GM18520 (cell line): ENCODE measurements around the gene INCA1.

Experiments
- ATAC-seq: cut with Tn5 transposase; IDR thresholded peaks from one replicate; pipeline ENCODE4 v1.9.1; 2021; ENCODE audit not compliant: unreplicated experiment

INCA1 gene

GRCh38 chr17:5014357-5014756 is 17.0 kb upstream of the INCA1 start:
- ATAC-seq = no peak

- no peak for ATAC-seq
These were observed 14.6 kb upstream of the INCA1 start for GRCh38 chr17:5011928-5012327.

- no peak for ATAC-seq
These were observed 6.0 kb upstream of the INCA1 start for GRCh38 chr17:5003214-5003867.

DNA sequence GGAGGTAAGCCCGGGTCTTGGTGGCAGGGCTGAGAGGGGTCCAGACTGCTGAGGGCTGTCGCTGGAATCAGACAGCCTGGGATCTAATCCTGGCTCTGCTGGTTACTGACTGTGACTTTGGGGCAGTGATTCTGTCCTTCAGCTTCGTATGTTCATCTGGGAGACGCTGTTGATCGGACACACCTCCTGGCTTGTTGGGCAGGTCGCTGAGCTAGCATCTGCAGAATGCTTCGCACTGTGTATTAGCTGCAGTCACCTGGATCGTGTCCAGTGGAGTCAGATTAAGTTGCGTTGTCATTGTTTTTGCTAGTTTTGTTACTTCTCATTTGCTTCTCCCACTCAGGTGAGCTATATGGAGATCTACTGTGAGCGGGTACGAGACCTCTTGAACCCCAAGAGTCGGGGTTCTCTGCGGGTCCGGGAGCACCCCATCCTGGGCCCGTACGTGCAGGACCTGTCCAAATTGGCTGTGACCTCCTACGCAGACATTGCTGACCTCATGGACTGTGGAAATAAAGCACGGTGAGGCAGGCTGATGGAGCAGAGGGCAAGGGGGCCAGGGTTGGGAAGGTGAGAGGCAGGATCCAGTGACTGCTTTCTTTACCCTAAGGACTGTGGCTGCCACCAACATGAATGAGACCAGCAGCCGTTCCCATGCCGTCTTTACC is 4.9 kb upstream of the INCA1 start:
- ATAC-seq = no peak

DNA sequence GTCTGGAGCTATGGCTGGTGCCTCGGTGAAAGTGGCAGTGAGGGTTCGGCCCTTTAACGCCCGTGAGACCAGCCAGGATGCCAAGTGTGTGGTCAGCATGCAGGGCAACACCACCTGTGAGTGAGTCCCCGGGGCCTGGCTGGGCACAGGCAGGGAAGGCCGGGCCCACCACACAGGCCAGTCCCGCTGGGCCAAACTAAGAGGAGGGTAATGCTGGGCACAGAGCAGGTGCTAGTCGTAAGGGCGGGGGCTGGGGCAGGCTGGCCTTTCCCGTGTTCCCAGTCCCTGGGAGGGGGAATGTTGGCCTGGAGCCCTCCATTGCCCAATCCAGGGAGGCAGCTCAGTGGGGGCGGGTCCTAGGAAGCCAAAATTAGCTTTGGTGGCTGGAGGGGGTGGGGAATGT is 2.9 kb upstream of the INCA1 start:
- ATAC-seq = no peak

- ATAC-seq = no peak
These were observed 2.2 kb upstream of the INCA1 start for GRCh38 chr17:4999430-5000093.

DNA sequence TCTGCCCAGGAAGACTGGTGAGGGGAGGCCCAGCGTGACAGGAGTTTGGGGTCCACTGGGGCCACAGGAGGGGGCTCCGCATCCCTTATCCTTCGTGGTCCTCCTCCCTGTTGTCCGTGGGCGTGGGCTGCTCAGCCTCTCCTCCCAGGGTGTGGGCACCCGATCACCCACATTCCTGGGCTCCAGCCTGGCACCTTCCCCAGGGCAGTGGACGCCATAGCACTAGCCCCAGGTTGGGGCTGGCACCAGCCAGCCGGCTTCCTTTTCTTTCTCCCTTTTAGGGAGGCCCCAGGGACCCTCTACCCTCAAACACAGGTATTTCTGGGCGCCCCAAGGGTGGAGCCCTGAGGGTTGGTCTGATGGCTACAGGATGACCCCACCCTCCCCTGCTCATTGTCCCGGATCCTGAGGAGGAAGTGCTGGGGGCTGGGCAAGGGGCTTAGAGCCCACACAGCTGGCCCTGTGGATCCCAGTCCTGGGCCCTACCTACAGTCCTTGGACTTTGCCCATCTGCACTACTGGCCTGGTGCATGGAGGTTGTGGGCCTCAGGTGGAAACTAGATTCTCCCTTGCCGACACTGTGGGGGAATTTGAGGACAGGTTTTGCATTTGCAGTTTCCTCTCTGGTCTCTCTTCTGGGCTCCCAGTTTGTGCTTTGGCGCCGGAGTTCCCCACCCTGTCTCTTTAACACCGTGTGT is 1.6 kb upstream of the INCA1 start:
- no peak for ATAC-seq

DNA sequence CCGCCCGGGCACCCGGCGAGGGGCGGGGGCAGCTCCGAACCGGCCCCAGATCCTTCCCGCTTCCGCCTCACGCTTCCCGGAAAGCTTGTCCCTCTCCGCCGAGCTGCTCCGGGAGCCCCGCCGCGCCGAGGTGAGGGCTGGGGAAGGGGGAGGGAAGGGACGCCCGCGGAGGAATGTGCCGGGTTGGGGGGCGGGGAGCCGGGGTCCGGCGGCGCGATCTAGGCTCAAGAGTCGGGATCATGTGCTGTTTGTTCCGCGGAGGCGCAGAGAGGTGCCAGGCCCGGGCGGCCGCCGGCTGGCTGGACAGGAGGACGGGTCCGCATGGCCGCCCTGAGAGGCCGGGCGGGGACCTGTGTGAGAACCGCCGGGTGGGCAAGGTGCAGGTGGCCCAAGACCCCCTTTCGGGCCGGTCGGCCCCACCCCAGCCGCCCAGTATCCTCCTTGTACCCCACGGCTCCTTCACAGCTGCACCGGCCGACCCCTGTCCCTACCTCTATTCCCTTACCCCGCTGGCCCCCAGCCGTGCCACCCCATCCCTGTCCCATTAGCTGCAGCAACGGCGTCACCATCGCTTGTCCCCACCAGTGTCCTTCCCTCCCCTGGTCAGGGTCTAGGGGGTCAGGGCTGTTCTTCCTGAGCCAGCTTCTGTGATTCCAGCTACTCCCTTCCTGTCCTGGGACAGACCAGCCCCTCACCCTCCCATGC is 857 bp upstream of the INCA1 start:
- ATAC-seq = no peak

DNA sequence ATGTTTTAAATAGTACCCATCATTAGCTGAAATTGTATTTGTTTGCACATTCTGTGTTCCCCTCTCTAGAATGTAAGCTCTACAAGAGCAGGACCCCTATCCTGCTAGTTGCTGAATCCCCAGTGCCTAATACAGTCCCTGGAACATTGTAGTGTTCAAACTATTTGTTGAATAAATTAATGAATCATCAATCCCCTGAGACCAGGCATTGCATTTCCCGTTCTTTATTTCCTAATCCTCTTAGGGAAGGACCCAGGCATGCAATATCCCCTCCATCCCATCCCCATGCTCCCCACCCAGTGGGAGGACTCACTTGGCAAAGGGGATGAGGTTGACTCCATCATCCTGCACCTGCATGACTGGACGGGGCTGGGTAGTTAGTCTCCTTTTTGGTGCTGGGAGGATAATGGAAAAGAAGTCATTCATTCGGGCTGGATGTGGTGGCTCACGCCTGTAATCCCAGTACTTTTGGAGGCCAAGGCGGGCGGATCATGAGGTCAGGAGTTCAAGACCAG is 3.2 kb downstream of the INCA1 start:
- ATAC-seq = no peak

DNA sequence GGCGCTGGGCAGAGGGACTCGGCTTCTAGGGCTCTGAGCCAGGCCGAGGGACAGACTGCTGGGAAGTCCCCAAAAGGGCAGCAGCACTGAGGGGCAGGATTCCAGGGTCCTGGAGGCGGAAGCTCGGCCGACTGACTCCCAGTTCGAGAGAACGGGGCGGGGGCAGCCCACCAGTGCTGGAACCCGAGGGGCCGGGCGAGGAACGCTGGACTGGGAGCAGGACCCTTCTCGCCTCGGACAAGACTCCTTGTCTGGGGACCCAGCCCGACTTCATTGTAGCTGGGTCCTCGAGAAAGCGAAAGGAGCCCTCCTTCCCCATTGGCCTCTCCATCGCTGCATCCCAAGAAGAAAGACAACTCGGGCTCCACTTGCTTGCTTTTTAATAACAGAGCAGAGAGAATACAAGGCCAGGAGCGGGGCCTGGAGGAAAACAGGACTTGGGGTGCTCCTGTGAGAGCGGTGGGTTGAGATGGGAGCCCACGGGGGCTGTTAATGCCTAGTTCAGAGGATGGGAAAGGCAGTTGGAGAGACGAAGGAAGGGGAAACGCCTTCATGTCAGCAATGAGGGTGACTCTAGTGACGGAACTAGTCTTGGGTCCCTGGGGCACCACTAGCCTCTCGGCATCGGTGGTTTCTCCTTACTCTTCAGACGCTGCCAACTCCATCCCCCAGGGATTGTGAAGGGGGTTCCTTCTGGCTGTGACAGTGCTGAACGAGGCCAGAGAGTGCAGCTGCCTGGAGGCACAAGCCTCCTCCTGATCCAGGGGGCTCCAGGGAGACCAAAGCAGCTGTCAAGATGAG is 9.4 kb downstream of the INCA1 start:
- ATAC-seq = no peak

- ATAC-seq = peak; percentile 57
These were observed 10.2 kb downstream of the INCA1 start, which contains the start of gene CAMTA2 for GRCh38 chr17:4986951-4987766. Gene CAMTA2, minus strand, starts transcription at chr17:4987675. Its CDS starts 1,453 bp downstream, at chr17:4986222.

DNA sequence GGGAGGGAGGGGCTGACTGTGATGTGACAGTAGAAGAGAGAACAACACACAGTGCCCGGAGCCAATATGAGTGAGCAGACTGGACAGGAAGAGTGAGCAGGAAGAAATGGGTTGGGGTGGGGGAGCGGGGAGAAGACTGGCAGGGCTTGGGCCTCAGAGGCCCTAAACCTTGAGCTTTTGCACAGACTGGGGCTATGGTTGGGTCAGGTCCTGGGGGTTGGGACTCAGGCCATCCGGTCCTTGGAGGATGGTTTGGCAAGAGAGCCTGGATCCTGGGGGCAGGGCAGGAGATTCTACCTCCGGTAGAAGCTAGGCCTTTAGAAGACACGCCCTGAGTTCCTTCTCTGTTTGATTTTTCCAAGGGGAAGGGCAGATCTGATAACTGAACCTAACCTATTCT is 10.9 kb downstream of the INCA1 start:
- ATAC-seq = no peak

- ATAC-seq = no peak
These were observed 15.0 kb downstream of the INCA1 start for GRCh38 chr17:4982305-4982704.

DNA sequence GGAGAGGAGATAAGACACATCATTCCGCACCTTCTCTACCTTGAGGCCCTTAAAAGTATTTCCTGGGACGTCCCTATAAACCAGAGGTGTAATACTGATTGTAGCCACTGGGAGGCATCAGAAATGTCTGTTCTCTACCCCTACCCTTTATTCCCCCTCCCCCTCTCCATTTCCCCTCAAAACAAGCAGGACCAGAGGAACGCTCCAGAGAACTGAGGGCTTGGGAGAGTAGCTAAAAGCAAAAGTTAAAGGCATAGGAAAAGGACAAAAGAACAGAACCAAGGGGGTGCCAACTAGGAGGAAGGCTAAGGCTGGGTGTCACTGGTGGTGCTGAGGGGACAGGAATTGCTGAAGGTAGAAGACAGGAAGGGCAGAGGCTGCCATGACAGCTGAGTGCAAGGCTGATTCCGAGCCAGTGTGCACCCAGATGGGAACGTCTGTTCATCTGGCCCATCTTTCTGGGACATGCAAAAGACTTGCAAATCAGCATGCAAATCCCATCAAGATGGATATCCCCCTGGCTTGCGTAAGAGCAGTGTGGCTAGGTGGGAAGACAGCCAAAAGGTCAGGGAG is 16.6 kb downstream of the INCA1 start:
- no peak for ATAC-seq

- ATAC-seq = no peak
These were observed 18.6 kb downstream of the INCA1 start for GRCh38 chr17:4978726-4979125.

- ATAC-seq = no peak
These were observed 23.1 kb downstream of the INCA1 start for GRCh38 chr17:4974115-4974670.

GRCh38 chr17:4973256-4974114 is 23.8 kb downstream of the INCA1 start:
- no peak for ATAC-seq

DNA sequence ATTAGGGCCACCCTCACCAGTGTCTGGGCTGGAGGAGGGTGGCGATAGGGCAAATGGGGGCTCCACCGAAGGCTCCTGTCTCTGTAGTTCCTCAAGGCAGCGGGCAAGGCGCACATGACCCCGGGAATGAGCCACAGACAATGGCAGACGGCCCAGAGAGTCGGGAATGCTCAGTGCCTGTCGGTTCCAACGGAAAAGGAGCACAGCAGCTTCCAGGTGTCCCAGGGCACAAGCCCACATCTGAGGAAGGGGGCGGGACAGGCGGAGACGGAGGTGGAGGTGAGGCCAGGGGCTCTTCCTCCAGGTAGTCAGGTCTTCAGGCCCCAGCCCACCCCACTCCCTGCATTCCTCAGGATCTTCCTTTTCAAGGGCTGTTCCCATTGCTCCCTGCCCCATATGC is 24.6 kb downstream of the INCA1 start:
- no peak for ATAC-seq
